Muscle layer of duodenum (tissue), 2 donors: Measurements from ENCODE around the gene SRGAP2C.
"Not testable (repeated sequence)": the region's sequence is repeated elsewhere in the genome, so short reads cannot be mapped to it uniquely, and the experiment has no call there.

Source experiments
- H3K27ac ChIP-seq: one replicate; pipeline ENCODE4 v1.7.0; 2013; ENCODE audit warnings: mild to moderate bottlenecking, low read length
- H3K27me3 ChIP-seq: one replicate; pipeline ENCODE4 v1.7.0; 2013; ENCODE audit warnings: low read depth, mild to moderate bottlenecking, control low read depth, low read length
- H3K36me3 ChIP-seq, 2 donors: one replicate each; pipeline ENCODE4 v1.7.0; 2013; ENCODE audit warnings: low read length in 2 of 2, control low read depth in 1 of 2, mild to moderate bottlenecking in 1 of 2; ENCODE audit not compliant: insufficient read depth in 2 of 2, control insufficient read depth in 1 of 2
- H3K4me1 ChIP-seq, 2 donors: one replicate each; pipeline ENCODE4 v1.7.0; 2013; ENCODE audit warnings: low read length in 2 of 2, mild to moderate bottlenecking in 2 of 2, control low read depth in 1 of 2, moderate library complexity in 1 of 2; ENCODE audit not compliant: insufficient read depth in 2 of 2, control insufficient read depth in 1 of 2
- H3K4me3 ChIP-seq, 2 donors: one replicate each; pipeline ENCODE4 v1.7.0; 2013; ENCODE audit warnings: low read length in 2 of 2, low read depth in 1 of 2, mild to moderate bottlenecking in 1 of 2
- H3K9me3 ChIP-seq, 2 donors: one replicate each; pipeline ENCODE4 v1.7.0; 2013; ENCODE audit warnings: low read length in 2 of 2, control low read depth in 1 of 2, mild to moderate bottlenecking in 1 of 2; ENCODE audit not compliant: control insufficient read depth in 1 of 2
- donor health status: healthy.

The SRGAP2C gene

GRCh38 chr1:121271143-121271715, 86.5 kb downstream of the SRGAP2C start:
- not testable (repeated sequence) for H3K27me3 ChIP-seq, H3K4me3 ChIP-seq, H3K27ac ChIP-seq, H3K36me3 ChIP-seq, H3K4me1 ChIP-seq, H3K9me3 ChIP-seq

GRCh38 chr1:121275435-121275834, 90.7 kb downstream of the SRGAP2C start:
- not testable (repeated sequence) for H3K36me3 ChIP-seq, H3K27ac ChIP-seq, H3K4me1 ChIP-seq, H3K27me3 ChIP-seq, H3K9me3 ChIP-seq, H3K4me3 ChIP-seq

GRCh38 chr1:121278202-121278601, 93.4 kb downstream of the SRGAP2C start:
- H3K36me3 ChIP-seq, H3K27me3 ChIP-seq, H3K4me1 ChIP-seq, H3K9me3 ChIP-seq, H3K4me3 ChIP-seq, H3K27ac ChIP-seq: not testable (repeated sequence)

- not testable (repeated sequence) for H3K4me1 ChIP-seq, H3K36me3 ChIP-seq, H3K27me3 ChIP-seq, H3K27ac ChIP-seq, H3K9me3 ChIP-seq, H3K4me3 ChIP-seq
Observed at GRCh38 chr1:121278777-121279547, 94.2 kb downstream of the SRGAP2C start.

- not testable (repeated sequence) for H3K36me3 ChIP-seq, H3K4me1 ChIP-seq, H3K27me3 ChIP-seq, H3K9me3 ChIP-seq, H3K4me3 ChIP-seq, H3K27ac ChIP-seq
Observed at GRCh38 chr1:121279548-121279898, 94.7 kb downstream of the SRGAP2C start.

- not testable (repeated sequence) for H3K9me3 ChIP-seq, H3K27me3 ChIP-seq, H3K4me3 ChIP-seq, H3K4me1 ChIP-seq, H3K36me3 ChIP-seq, H3K27ac ChIP-seq
Observed at GRCh38 chr1:121280699-121281317, 96.0 kb downstream of the SRGAP2C start.

- H3K27ac ChIP-seq, H3K9me3 ChIP-seq, H3K4me1 ChIP-seq, H3K27me3 ChIP-seq, H3K4me3 ChIP-seq, H3K36me3 ChIP-seq: not testable (repeated sequence)
Observed at GRCh38 chr1:121281480-121281879, 96.7 kb downstream of the SRGAP2C start.

GRCh38 chr1:121283587-121284180, 98.9 kb downstream of the SRGAP2C start:
- not testable (repeated sequence) for H3K9me3 ChIP-seq, H3K36me3 ChIP-seq, H3K4me3 ChIP-seq, H3K4me1 ChIP-seq, H3K27me3 ChIP-seq, H3K27ac ChIP-seq

- H3K4me3 ChIP-seq, H3K27ac ChIP-seq, H3K36me3 ChIP-seq, H3K27me3 ChIP-seq, H3K9me3 ChIP-seq, H3K4me1 ChIP-seq: not testable (repeated sequence)
Observed at GRCh38 chr1:121292590-121292989, 107.8 kb downstream of the SRGAP2C start.

GRCh38 chr1:121293263-121294204, 108.8 kb downstream of the SRGAP2C start:
- not testable (repeated sequence) for H3K4me3 ChIP-seq, H3K36me3 ChIP-seq, H3K9me3 ChIP-seq, H3K27ac ChIP-seq, H3K4me1 ChIP-seq, H3K27me3 ChIP-seq

- H3K4me3 ChIP-seq, H3K4me1 ChIP-seq, H3K9me3 ChIP-seq, H3K27me3 ChIP-seq, H3K27ac ChIP-seq, H3K36me3 ChIP-seq: not testable (repeated sequence)
Observed at GRCh38 chr1:121294205-121294570, 109.4 kb downstream of the SRGAP2C start.
